Suprapubic skin (tissue), 3 donors: ENCODE data around the gene AUTS2.

Experiments
- CTCF ChIP-seq, 2 donors: fragments of 200-600 bp in 1 of 2; fragments of 450-650 bp in 1 of 2; sonication (generic) in 1 of 2; IDR thresholded peaks; one replicate each; pipeline ENCODE4 v1.5.1; 2016 to 2019; ENCODE audit warnings: antibody characterized with exemption in 2 of 2, mild to moderate bottlenecking in 1 of 2, moderate library complexity in 1 of 2
- EP300 ChIP-seq: sonication (generic); formaldehyde crosslinking; IDR thresholded peaks from one replicate; pipeline ENCODE4 v1.6.1; 2017; ENCODE audit warnings: antibody characterized with exemption
- POLR2A ChIP-seq, 2 donors: fragments of 450-650 bp; IDR thresholded peaks; one replicate each; pipeline ENCODE4 v1.6.1; 2017; ENCODE audit warnings: antibody characterized with exemption in 2 of 2, mild to moderate bottlenecking in 2 of 2, moderate library complexity in 2 of 2

GRCh38 chr7:69775231-69775771 lies 177.0 kb downstream of the AUTS2 start:
- TF ChIP-seq POLR2A (IDR thresholded peaks at IDR 0.05) (no peak), EP300 (no peak), CTCF (IDR thresholded peaks at IDR 0.05) (no peak)
